Duodenal mucosa (tissue), 2 donors: ENCODE results near the gene ZNF48.

Source experiments
- H3K27ac ChIP-seq: one replicate; pipeline ENCODE4 v1.7.0; 2013; ENCODE audit warnings: low read depth, low read length
- H3K27me3 ChIP-seq, 2 donors: one replicate each; pipeline ENCODE4 v1.7.0; 2013; ENCODE audit warnings: low read length in 2 of 2, control low read depth in 1 of 2; ENCODE audit not compliant: insufficient read depth in 2 of 2, control insufficient read depth in 1 of 2
- H3K36me3 ChIP-seq, 2 donors: one replicate each; pipeline ENCODE4 v1.7.0; 2013; ENCODE audit warnings: low read length in 2 of 2, control low read depth in 1 of 2; ENCODE audit not compliant: insufficient read depth in 2 of 2, control insufficient read depth in 1 of 2
- H3K4me1 ChIP-seq, 2 donors: one replicate each; pipeline ENCODE4 v1.7.0; 2013; ENCODE audit warnings: low read length in 2 of 2, control low read depth in 1 of 2; ENCODE audit not compliant: insufficient read depth in 2 of 2, control insufficient read depth in 1 of 2
- H3K4me3 ChIP-seq, 2 donors: one replicate each; pipeline ENCODE4 v1.7.0; 2013; ENCODE audit warnings: low read length in 2 of 2, low read depth in 1 of 2
- H3K9ac ChIP-seq, 2 donors: one replicate each; pipeline ENCODE4 v1.7.0; 2013; ENCODE audit warnings: low read length in 2 of 2, low read depth in 1 of 2
- H3K9me3 ChIP-seq, 2 donors: one replicate each; pipeline ENCODE4 v1.7.0; 2013; ENCODE audit warnings: low read length in 2 of 2, control low read depth in 1 of 2; ENCODE audit not compliant: control insufficient read depth in 1 of 2

ZNF48 gene

DNA sequence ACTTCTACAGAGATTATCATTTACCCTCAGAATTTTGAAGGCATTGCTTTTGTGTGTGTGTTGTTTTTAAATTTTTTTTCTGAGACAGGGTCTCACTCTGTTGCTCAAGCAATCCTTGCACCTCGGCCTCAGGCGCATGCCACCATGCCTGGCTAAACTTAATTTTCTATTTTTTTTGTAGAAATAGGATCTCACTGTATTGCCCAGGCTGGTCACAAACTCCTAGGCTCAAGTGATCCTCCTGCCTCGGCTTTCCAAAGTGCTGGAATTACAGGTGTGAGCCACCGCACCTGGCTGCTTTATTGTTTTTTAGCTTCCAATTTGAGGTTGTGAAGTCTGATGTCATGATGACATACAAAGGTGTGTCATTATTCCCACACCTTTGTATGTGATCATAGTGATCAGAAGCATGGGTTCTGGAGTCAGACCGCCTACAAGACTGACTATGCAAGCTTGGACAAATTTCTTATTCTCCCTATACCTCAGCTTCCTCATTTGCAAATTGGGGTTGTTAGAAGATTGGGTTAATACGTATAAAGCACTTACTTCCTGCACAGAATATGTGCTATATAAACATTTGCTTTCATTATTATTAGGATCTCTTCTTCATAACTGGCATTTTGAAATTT, 44.6 kb downstream of the ZNF48 start:
- H3K27ac ChIP-seq, result no peak overlapping the region
- H3K36me3 ChIP-seq, result peaks cover 0 to 4% of the 10 kb centered on the region in 2 donors
- H3K4me1 ChIP-seq, result peaks cover 10 to 16% of the 10 kb centered on the region in 2 donors
- no peaks in the 10 kb centered on the region for H3K27me3 ChIP-seq
- no peak overlapping the region for H3K9ac ChIP-seq
- H3K9me3 ChIP-seq, result no peaks in the 10 kb centered on the region
- no peak overlapping the region for H3K4me3 ChIP-seq

DNA sequence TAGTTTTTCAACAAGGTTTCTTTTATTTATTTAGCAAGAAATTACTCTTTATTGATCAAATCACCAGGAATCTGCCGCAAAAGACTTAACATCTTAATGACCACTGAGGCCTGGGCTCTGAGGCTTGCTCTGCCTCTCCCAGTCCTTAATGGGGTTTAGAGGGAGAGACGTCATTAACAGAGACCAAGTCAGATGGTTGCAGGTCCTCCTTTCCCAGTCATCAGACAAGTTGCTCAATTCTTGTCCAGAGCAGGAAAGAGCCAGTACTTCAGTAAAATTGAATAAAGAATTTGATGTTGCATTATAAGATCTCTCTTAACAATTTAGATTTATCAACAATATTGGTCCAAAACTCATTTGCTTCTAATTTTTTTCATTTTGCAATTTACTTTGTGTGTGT, 48.4 kb downstream of the ZNF48 start:
- Histone ChIP-seq H3K27me3 (no peaks in the 10 kb centered on the region), H3K4me1 (peaks cover 34% of the 10 kb centered on the region in 2 donors), H3K27ac (no peak overlapping the region), H3K36me3 (peaks cover 0 to 4% of the 10 kb centered on the region in 2 donors), H3K4me3 (peak overlapping the region; percentile 87 to 96), H3K9ac (peak overlapping the region in 1 of 2 donors; percentile 20), H3K9me3 (no peaks in the 10 kb centered on the region)

DNA sequence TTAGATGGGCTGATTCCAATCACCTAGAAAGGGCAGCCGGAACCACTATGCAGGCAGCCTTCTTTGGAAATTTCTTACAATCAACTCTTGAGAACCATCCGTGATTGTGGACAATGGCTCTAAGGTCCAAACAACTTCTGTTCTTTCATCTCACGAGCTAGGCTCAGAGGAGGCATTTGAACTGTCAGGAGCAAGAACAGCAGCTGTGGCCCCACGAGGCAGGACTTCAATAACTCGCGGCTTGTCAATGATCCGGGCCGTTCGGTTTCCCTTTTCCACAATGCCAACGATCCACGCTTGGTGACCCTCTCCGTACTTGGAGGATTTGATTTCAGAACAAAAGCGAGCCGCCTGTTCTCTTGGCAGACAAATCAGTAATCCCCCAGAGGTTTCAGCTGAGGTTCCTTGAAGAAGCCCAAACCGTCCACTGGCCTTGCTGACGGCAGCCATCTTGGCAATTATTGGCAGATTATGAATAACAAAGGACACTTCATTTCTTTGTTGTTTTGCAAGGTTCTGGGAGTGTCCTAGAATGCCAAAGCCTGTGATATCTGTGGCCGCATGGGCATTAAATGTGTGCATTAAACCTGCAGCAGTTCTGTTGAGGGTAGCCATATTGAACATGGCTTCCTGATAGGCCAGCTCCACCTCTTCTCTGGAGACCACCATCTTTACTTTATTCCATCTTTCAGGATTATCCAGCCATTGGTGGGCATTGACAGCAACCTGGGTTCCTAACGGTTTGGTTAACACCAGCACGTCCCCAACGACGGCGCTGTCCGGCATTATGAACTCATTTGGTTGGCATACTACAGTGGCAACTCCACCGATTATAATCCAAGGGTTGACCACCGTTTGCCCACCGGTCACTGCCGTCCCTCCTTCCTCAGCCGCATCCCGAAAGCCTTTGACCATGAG, 49.3 kb downstream of the ZNF48 start:
- Histone ChIP-seq H3K9ac (peak overlapping the region; percentile 90 to 93), H3K9me3 (no peaks in the 10 kb centered on the region), H3K27ac (peak overlapping the region; percentile 88), H3K4me1 (peaks cover 34 to 38% of the 10 kb centered on the region in 2 donors), H3K36me3 (peaks cover 0 to 4% of the 10 kb centered on the region in 2 donors), H3K4me3 (peak overlapping the region; percentile 87 to 96), H3K27me3 (no peaks in the 10 kb centered on the region)

GRCh38 chr16:30445149-30445407, 49.9 kb downstream of the ZNF48 start:
- Histone ChIP-seq H3K36me3 (peaks cover 0 to 4% of the 10 kb centered on the region in 2 donors), H3K4me3 (peak overlapping the region; percentile 87 to 96), H3K27ac (peak overlapping the region; percentile 88), H3K9me3 (no peaks in the 10 kb centered on the region), H3K4me1 (peaks cover 34 to 38% of the 10 kb centered on the region in 2 donors), H3K9ac (peak overlapping the region; percentile 90 to 93), H3K27me3 (no peaks in the 10 kb centered on the region)

GRCh38 chr16:30445408-30446202, 50.4 kb downstream of the ZNF48 start, which contains the start of gene SEPHS2:
TSS of gene SEPHS2 (minus strand) at chr16:30445874. CDS start at chr16:30445727, 147 bp downstream.
- H3K4me3 ChIP-seq, result peak within 1 kb of the TSS; percentile 87 to 96
- H3K27ac ChIP-seq, result peak within 1 kb of the TSS; percentile 88
- no peaks in the 10 kb centered on the region for H3K9me3 ChIP-seq
- H3K4me1 ChIP-seq, result peaks cover 37 to 38% of the 10 kb centered on the region in 2 donors
- H3K9ac ChIP-seq, result peak within 1 kb of the TSS; percentile 90 to 93
- no peaks in the 10 kb centered on the region for H3K27me3 ChIP-seq
- H3K36me3 ChIP-seq, result peaks cover 0 to 4% of the 10 kb centered on the region in 2 donors

DNA sequence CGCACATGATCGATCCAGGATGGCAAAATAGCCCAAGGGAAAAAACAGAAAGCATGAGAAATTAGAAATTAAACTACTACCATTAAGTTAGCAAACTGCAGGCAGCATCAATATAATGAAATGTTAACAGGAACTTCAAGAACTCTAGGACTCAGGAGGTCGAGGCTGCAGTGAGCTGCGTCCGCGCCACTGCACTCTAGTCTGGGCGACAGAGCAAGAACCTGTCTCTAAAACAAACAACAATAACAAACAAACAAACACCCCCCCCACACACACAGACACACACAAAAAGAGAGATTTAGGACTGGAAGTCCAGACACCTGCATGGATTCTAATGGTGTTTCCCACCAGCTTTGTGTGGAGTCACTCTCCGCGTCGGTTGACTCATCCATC, 51.0 kb downstream of the ZNF48 start:
- Histone ChIP-seq H3K27me3 (no peaks in the 10 kb centered on the region), H3K36me3 (peaks cover 0 to 4% of the 10 kb centered on the region in 2 donors), H3K27ac (peak overlapping the region; percentile 88), H3K9me3 (no peaks in the 10 kb centered on the region), H3K9ac (peak overlapping the region; percentile 90 to 93), H3K4me3 (peak overlapping the region; percentile 87 to 96), H3K4me1 (peaks cover 38 to 42% of the 10 kb centered on the region in 2 donors)

- no peaks in the 10 kb centered on the region for H3K27me3 ChIP-seq
- peak overlapping the region in 1 of 2 donors; percentile 37 for H3K4me3 ChIP-seq
- peak overlapping the region; percentile 25 to 36 for H3K9ac ChIP-seq
- peaks cover 43 to 48% of the 10 kb centered on the region in 2 donors for H3K4me1 ChIP-seq
- H3K9me3 ChIP-seq, result no peaks in the 10 kb centered on the region
- H3K27ac ChIP-seq, result peak overlapping the region; percentile 71
- peaks cover 0 to 4% of the 10 kb centered on the region in 2 donors for H3K36me3 ChIP-seq
These were observed 52.4 kb downstream of the ZNF48 start for GRCh38 chr16:30447512-30448226.

DNA sequence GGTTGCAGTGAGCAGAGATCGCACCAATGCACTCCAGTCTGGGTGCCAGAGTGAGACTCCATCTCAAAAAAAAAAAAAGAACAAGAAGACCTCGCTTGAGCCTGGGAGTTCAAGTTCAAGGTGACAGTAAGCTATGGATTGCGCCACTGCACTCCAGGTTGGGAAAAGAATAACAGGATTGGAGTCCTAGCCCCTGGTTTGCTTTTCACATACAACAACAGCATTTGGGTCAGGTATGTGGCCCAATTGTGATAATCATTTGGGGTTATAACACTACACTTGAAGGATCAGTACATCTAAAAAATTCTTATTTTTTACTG, 53.9 kb downstream of the ZNF48 start:
- Histone ChIP-seq H3K27ac (no peak overlapping the region), H3K9me3 (no peaks in the 10 kb centered on the region), H3K36me3 (peaks cover 0 to 4% of the 10 kb centered on the region in 2 donors), H3K4me3 (no peak overlapping the region), H3K9ac (no peak overlapping the region), H3K4me1 (peaks cover 44 to 55% of the 10 kb centered on the region in 2 donors), H3K27me3 (no peaks in the 10 kb centered on the region)
